ENCODE results near the gene UBE2M.
A peak's percentile ranks its signal among the peaks of the same experiment; 100 is the strongest.
"Not testable (repeated sequence)": the region's sequence is repeated elsewhere in the genome, so short reads cannot be mapped to it uniquely, and the experiment has no call there.

UBE2M gene

DNA sequence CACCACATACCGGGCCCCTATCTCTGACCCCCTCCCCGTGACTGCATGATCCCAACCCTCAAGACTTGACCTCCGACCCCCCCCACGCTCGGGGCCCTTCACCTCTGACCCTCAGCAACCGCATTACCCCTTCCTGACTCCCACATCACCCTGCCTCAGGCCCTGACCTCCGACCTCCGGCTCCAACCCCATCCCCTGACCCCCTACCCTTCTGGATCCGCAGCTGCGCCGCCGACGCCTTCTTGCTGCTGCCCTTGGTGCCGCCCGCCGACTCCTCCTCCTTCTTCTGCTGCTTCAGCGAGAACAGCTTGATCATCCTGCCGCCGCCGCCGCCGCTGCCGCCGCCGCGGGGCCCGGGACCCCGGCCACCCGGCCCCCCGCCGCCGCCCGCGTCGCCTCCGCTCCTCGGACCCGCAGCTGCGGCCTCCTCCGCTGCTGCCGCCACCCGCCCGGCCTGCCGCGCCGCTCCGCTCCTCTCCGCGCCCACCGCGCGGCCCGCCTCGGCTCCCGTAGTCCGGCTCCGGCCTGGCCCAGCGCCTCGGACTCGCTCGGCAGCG is at the start of gene UBE2M:
Gene UBE2M, minus strand, starts transcription at position 546 of the 557 bp plus-strand sequence. Its CDS starts 230 bp downstream, at position 316.
- no peak for DNase-seq

DNA sequence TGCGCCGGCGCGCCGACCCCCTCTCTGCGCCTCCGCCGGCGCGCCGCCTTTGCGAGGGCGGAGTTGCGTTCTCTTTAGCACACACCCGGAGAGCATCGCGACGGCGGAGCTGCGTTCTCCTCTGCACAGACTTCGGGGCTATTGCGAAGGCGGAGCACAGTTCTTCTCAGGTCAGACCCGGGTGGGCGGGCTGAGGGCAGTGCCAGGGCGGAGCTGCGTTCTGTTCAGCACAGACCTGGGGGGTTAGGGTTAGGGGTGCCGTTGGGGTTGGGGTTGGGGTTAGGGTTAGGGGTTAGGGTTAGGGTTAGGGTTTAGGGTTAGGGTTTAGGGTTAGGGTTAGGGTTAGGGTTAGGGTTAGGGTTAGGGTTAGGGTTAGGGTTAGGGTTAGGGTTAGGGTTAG is 48.8 kb upstream of the UBE2M start:
- not testable (repeated sequence) for DNase-seq

DNA sequence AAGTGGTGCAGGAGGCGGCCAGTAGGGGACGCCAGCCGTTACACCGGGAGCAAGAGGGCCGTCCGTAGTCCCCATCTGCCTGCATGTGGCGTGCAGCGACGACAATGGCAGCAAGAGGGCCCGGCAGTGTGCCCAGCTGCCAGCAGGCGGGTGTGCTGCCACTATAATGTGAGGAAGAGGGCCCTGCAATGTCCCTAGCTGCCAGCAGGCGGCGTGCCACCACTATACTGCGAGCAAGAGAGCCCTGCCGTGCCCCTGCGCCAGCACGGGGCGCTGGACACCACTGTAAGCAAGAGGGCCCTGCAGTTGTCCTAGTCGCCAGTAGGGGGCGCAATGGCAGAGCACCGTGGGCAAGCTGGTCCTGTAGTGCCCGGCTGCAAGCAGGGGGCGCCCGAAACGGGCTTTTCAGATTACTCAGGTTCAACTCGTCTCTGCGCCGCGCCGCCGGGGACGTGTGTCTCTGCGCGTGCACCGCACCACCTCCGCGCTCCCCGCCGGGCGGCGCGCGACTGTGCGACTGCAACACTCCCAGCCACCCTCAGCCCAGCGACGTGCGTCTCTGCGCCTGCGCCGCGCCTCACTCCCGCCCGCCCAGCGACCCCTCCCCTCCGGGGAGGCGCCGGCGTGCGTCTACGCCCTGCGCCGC is 48.0 kb upstream of the UBE2M start:
- not testable (repeated sequence) for DNase-seq

DNA sequence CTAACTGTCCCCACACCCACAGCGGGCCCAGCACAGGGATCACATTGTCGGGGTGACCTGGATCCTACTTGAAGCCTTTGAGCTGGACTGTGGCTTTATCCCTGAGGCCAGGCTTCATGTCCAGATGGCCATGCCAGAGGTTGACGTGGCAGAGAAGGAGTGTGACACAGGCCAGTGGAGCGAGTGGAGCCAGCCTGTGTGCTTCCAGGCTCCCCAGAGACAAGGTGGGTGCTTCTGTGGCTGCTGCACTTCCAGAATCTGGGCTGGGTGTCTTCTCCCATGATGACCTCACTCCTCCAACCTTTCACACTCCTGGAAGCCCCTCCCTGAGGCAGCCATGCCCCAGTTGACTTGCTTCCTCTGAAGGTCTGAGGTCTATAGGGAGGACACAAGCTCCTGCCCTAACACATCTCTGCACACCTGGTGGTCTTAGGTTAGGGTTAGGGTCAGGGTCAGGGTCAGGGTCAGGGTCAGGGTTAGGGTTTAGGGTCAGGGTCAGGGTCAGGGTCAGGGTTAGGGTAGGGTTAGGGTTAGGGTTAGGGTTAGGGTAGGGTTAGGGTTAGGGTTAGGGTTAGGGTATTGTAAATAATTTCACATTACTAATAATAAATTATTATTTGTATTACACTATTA is 27.8 kb upstream of the UBE2M start:
- no peak for DNase-seq

DNA sequence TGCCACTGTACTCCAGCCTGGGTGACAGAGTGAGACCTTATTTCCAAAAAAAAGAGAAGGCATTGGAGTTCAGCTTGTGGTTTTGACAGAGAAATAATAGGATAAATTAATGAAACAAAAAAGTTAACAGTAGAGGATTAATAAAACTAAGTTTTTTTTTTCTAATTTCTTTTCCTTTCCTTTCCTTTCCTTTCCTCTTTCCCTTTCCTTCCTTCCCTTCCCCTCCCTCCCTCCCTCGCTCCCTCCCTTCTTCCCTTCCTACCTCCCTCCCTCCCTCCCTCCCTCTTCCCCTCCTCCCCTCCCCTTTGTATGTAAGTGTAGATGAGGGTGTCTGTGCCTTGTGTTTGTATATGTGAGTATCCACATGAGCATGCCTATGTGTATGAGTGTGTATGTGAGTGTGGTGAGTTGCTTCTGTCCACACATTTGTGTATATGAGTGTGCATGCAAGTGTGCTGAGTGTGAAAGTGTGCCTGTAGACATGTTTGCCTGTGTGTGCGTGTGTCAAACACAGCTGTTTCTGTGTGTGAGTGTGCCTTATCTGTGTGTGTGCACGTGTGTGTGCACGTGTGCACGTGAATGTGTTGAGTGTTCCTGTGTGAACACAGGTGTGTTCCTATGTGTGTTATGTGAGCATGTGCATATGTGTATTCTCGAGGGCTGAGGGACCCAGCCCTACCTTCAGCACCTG is 27.2 kb upstream of the UBE2M start:
- DNase-seq = no peak

DNA sequence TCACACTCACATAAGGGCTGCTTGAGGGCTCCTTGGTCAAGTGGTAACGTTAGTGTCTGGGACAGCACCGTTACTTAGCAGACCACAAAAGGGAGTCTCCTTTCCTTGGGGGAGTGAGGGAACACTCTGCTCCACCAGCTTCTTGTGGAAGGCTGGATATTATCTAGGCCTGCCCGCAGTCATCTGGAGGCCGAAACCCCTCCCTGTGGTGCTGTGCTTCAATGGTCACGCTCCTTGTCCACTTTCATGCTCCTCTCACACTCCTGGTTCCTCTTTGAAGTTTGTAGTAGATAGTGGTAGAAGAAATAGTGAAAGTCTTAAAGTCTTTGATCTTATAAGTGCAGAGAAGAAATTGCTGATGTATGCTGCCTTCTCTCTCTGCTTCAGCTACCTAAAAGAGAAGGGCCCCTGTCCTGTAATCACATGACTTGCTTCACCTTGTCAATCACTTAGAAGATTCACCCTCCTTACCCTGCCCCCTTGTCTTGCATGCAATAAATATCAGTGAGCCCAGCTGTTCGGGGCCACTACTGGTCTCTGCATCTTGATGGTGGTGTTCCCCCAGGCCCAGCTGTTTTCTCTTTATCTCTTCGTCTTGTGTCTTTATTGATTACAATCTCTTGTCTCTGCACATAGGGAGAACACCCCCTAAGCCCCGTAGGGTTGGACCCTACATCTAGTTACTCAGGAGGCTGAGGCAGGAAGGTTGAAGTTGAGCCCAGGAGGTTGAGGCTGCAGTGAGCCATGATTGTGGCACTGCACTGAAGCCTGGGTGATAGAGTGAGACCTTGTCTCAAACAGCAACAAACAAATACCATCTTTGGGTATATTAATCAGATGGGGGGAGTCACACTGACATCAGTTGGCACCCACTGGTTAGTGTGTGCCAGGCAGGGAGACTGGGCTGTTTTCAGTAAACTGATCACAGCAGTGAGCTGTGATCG is 26.4 kb upstream of the UBE2M start:
- DNase-seq = no peak

DNA sequence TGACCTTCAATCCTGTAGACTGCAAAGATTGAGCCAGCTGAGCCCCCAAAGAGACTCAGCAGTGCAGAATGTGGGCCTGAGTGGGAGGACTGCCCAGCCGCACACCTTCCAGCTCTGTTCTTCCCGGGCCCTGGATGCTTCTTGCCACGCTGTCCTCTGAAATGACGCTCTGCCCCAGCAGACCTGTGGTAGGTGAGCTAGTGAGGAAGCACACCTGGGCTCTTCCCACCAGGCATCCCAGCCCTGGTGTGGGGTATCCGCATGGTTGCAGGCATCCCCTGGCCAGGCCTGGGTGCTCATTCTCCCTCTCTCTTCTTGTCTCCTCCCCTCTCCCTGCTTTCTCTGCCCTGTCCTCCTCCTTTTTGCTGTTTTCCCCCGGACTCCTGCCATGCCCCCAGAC is 24.6 kb upstream of the UBE2M start:
- DNase-seq = no peak

DNA sequence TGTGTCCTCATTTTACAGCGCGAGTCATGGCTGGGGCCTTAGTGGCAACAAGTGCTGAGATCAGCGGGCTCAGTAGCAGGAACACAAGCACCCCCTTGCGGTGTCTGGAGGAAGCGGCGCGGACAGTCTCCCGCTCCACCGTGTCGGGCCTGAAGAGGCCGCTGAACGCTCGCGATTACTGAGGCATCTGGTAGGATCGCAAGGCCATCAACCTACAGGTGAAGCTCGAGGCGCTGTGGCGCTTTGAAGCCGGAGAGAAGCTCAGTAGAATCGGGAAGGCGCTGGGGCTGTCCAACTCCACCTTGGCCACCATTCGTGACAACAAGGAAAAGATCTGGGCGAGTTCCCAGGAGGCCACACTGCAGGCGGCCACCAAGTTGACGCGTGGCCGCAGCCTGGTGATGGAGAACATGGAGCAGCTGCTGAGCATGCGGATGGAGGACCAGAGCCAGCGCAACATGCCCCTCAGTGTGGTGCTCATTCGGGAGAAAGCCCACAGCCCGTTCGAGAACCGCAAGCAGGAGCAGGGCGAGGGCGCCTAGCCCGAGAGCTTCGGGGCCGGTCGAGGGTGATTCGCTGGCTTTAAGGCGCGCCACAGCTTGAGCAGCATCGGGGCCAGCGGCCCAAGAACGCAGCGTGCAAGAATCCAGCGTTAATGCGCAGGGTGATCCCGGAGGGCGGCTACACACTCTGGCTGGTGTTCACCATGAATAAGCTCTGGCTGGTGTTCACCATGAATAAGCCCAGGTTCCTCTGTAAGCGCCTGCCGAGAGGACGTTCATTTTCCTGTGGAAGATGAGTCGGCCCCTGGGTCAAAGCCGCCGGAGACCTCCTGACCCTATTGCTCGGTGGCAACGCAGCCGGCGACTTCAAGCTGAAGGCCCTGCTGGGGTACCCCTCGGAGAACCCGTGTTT is 23.1 kb upstream of the UBE2M start:
- DNase-seq = peak; percentile 94

DNA sequence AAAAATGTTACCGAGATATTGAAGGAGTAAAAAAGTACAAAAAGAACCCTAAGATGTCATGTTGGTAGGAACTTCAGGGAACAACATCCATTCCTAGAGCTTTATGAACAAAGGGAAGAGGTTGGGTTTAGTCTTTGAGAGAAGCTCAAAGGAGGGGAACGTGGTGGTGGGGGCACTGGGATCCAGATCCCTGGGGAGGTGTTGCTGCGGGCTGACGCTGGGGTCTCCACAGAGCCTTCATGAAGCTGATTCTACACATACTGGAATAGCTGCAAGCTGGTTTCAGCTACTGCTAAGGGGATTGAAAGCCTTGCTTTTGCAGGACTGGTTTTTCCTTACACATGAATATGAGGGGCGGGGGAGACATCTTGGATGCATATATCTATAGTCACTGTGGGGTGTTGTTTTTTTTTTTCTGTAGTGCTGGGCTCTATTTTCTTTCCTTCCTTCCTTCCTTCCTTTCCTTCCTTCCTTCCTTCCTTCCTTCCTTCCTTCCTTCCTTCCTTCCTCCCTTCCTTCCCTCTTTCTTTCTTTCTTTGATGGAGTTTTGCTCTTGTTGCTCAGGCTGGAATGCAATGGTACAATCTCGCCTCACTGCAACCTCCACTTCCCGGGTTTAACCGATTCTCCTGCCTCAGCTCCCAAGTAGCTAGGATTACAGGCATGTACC is 21.2 kb upstream of the UBE2M start:
- DNase-seq = no peak

DNA sequence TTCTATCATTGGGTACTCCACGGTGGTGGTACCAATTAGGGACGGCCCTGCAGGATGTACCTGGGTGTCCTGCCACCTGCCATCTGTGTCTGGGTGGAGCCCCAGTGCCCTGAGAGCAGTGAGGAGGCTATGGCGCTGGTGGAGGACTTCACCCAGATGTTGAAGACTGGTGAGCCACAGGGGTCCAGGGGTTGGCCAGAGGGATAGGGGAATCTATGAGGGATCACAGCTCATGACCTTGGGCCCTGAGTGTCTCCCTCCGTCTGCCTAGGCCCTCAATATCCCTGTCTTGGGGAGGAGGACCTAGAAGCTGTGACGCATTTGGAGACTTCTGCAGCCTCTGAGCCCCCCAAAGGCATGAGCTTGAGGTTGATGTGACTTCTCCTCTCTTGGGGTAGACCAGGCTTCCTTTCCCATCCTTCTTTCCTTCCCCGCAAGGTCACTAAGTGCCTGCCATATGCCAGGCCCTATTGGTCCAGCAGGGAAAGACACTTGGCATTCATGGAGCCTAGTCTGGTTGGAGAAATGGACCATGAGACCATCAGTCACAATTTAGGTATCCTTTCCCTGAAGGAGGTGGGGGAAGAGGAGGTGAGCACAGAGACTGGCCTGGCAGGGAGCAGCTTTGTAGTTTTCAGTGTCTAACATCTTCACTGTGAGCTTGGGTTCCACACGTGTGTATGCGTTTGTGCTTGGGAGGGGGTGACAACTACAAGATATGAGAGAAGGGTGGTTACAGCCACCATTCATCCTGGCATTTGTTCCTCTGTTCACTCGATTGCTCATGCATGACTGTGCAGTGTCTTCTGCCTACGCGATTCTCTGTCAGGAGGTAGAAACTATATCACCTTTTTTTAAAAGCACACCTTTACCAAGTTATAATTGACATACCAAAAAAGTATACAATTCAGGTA is 19.9 kb upstream of the UBE2M start:
- no peak for DNase-seq

DNA sequence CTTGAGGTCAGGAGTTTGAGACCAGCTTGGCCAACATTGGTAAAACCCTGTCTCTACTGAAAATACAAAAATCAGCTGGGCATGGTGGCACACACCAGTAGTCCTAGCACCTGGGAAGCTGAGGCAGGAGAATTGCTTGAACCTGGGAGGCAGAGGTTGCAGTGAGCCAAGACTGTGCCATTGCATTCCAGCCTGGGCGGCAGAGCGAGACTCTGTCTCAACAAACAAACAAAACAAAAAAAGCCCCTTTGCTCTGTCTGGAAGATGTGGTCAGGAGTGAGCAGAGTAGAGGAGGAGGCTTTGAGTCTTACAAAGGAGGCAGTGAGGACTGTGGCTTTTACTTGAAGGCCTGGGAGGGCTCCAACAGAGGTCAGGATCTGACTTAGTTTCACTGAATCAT is 19.2 kb upstream of the UBE2M start:
- not testable (repeated sequence) for DNase-seq

DNA sequence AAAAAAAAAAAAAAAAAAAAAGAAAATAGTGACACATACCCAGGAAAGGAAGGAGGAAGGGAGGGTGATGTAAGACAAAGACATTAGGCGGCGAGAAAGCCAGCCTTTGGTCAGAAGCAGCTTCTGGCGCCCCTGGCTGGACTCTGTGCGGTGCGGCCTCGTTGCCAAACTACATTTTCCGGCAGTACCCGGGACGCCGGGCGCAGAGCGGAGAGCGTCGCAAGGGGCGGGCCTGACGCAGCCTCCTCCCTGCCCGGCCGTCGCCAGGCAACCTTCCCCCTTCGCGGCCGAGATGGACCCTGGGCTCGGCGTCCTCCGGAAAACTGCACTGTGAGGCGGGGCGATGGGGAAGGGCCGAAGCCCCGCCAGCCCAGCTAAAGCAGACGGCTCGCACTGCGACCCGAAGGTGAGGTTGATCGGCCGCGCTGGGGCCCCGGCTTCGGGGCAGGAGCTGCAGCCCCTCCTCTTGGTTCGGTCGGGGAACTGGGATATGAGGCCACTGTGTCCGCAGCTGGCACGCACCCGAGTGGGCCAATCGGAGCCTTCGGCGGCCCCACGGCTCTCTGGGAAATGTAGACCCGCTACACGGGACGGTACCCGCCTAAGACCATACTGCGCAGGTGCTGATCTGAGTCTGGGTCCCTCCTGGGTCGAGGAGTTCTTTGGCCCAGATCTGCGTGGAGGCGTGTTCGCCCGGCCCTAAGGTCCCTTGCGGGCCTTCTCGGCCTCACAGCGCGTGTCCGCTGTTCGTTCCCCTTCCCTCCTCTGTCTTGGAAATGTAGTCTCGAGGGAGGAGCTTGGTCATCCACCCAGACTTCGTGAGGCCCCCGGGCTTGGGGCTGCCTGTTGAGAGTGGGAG is 17.0 kb upstream of the UBE2M start:
- DNase-seq = peak; percentile 99

DNA sequence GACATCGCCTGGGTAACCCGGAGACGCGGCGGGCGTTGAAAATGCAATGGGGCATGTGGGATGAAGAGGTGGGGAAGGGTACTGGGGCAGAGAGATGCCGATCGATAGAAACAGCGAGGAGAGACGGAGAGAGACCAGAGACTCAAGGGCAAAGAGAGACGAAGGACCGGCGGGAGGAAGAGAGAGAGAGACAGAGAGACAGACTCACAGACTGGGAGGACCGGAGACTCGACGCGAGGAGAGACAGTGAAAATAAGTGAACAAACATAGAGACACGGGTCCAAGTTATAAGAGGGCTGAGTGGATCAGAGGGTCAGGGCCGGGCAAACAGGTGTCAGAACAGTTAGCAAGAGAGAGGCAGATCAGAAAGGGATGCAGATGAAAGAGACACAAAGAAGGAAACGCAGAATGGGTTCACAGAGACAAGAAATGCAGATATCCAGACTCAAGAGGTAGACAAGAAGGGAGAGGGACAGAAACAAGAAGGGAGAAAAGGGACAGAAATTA is 15.3 kb upstream of the UBE2M start:
- no peak for DNase-seq

DNA sequence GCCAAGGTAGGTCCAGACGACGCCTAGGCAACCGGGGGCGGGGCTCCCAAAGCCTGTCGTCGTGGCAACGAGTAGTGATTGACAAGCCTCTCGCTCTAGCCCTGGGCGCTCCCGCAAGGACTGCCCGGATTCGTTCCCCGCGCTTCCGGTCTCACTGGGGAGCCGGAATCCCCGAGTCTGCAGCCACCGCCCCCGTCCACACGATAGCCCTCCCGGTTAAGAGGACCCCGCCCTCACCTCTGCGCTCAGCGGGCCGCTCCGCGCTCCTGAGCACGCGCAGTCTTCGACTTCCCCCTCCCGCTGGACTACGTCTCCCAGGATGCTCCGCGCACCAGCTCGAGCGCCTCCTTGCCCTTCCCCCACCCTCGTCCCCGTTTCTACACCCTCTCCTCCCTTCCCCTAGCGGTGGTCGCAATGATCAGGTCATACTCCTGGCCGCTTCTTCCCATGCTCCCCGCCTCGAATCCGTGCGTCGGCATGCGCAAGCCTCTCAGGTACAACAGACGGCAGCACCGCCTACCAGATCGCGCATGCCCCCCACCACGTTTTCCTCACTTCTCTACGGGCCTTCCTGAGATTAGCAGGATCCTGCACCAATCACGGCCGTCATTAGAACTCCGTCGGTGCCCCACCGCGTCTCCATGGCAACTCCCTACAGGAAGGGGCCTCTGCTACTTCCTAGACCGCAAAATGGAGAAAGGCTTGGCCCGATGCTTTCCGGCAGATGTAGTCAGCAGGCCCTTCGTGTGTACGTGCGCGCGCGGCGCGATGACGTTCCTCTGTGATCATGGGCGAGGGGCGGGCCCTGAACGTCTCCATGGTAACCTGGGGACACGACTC is 14.6 kb upstream of the UBE2M start, which contains the start of gene MZF1:
Gene MZF1, minus strand, starts transcription at position 518 of the 840 bp plus-strand sequence. CDS start 1,946 bp downstream, outside the sequence.
- peak; percentile 99 for DNase-seq

DNA sequence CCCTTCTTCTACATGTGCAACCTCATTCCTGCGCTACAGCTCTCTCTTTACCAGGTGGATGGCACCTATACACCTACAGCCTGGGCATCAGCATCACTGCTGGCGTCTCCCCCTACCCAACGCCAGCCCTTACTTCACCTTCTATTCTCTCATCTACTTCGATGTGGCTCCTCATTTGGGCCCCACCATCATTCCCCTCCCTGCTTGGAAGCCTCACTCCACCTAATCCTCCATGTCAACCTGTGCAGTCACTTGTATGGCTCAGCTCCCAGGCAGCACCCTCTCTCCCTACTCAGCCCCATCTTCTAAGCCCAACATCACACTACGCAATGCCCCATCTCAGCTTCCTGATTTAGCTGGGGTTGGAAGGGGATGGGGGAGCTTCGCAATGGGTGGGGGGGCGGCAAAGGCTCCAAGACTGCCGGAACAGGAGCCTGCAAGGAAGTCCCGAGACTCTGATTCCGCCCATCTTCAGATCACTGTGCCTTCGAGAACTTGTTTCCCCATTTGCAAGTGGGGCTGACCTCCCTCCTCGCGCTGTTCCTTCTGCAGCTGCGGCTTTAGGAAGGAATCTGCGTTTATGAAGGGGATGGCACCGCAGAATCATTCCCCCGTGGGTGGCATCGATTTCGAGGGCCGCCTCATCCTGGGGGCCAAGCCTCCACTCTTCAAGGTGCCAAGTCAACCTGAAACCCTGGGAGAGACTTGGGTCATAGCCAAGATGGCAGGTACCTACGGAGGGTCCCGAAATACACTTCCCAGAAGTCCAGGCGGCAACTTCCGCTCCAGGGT is 13.8 kb upstream of the UBE2M start:
- no peak for DNase-seq

DNA sequence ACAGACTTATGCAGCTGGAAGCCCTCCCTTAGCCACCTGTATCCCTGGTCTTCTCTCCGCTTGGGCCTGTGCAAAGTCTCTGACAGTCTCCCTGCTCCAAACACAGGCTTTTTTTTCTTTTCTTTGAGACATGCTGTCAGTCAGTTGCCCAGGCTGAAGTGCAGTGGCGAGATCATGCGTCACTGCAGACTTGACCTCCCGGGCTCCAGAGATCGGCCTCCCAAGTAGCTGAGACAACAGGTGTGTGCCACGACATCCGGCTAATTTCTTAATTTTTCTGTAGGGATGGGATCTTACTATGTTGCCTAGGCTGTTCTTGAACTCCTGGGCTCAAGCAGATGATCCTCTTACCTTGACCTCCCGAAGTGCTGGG is 13.2 kb upstream of the UBE2M start:
- DNase-seq = no peak

Data from retina (tissue), 1 donor.